Chondrocyte (in vitro differentiated cells): ENCODE measurements around the gene GPN2. TPM values are rescaled to one million over a fixed set of nuclear protein-coding genes. Genes with fewer than 3 reads are reported as not detected.

Experiments used
- DNase-seq: peaks from one replicate; pipeline ENCODE4 v3.0.0; 2021; ENCODE audit warnings: mixed read lengths, low spot score
- H3K27ac Mint-ChIP-seq: one replicate; pipeline ENCODE4 v1.8.0; 2021; ENCODE audit warnings: mild to moderate bottlenecking, moderate library complexity, mixed read lengths; ENCODE audit not compliant: unreplicated experiment
- H3K27me3 Mint-ChIP-seq: 2 replicates; pipeline ENCODE4 v1.8.0; 2021; ENCODE audit warnings: low read depth, mixed read lengths
- H3K36me3 Mint-ChIP-seq: 2 replicates; pipeline ENCODE4 v1.8.0; 2021; ENCODE audit warnings: low read depth, mixed read lengths
- H3K4me1 Mint-ChIP-seq: 2 replicates; pipeline ENCODE4 v1.8.0; 2021; ENCODE audit warnings: low read depth, mild to moderate bottlenecking, mixed read lengths
- H3K4me3 Mint-ChIP-seq: one replicate; pipeline ENCODE4 v1.8.0; 2021; ENCODE audit warnings: mild to moderate bottlenecking, moderate library complexity, mixed read lengths; ENCODE audit not compliant: unreplicated experiment
- H3K9me3 Mint-ChIP-seq: 2 replicates; pipeline ENCODE4 v1.8.0; 2021; ENCODE audit warnings: low read depth, mixed read lengths
- total RNA-seq: library from RNA; stranded (reverse); gene quantifications from 3 replicates; pipeline ENCODE4 v1.2.1, GENCODE V29; 2021
- TF ChIP-seq, protein P1 (sequence below): fragments of 200-600 bp; sonication (generic); IDR thresholded peaks from 2 replicates; pipeline ENCODE4 v1.5.0; 2021; ENCODE audit warnings: antibody characterized with exemption, mild to moderate bottlenecking, moderate library complexity

GPN2 gene
- total RNA-seq, 1 donor from 2014 or later, result 19.8 TPM

DNA sequence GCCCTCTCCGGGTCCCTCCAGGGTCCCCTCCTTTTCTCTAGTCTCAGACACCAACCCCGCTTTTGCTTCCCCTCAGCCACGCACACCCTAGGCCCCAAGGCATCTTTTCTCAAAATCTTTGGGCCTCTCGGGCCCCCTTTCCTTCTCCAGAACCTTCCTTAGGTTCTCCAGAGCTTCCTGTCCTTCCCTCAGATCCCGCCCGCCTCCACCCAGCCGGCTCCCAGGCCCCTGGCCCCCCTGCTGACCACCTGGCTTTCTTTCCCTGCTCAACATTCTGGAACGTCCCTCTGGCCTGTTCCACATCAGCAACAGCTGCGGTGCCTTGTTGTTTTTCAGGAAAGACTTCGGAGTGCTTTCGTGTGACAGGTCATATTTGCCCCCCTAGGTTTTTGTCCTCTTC lies 62.4 kb downstream of the GPN2 start:
- no peak for DNase-seq
- Mint-ChIP-seq H3K4me1 (peaks cover 31% of the 10 kb centered on the region), H3K27ac (peak overlapping the region; percentile 78), H3K27me3 (no peaks in the 10 kb centered on the region), H3K4me3 (peak overlapping the region; percentile 87), H3K36me3 (peaks cover 4% of the 10 kb centered on the region), H3K9me3 (no peaks in the 10 kb centered on the region)
- TF ChIP-seq, protein P1, sequence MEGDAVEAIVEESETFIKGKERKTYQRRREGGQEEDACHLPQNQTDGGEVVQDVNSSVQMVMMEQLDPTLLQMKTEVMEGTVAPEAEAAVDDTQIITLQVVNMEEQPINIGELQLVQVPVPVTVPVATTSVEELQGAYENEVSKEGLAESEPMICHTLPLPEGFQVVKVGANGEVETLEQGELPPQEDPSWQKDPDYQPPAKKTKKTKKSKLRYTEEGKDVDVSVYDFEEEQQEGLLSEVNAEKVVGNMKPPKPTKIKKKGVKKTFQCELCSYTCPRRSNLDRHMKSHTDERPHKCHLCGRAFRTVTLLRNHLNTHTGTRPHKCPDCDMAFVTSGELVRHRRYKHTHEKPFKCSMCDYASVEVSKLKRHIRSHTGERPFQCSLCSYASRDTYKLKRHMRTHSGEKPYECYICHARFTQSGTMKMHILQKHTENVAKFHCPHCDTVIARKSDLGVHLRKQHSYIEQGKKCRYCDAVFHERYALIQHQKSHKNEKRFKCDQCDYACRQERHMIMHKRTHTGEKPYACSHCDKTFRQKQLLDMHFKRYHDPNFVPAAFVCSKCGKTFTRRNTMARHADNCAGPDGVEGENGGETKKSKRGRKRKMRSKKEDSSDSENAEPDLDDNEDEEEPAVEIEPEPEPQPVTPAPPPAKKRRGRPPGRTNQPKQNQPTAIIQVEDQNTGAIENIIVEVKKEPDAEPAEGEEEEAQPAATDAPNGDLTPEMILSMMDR, result no peak

- TF ChIP-seq, protein P1, result no peak
- Mint-ChIP-seq H3K4me1 (peaks cover 31% of the 10 kb centered on the region), H3K27me3 (no peaks in the 10 kb centered on the region), H3K4me3 (peak overlapping the region; percentile 87), H3K36me3 (no peaks in the 10 kb centered on the region), H3K27ac (peak overlapping the region; percentile 78), H3K9me3 (no peaks in the 10 kb centered on the region)
- DNase-seq, result no peak
Measured at GRCh38 chr1:26827106-26827604, 62.9 kb downstream of the GPN2 start.

DNA sequence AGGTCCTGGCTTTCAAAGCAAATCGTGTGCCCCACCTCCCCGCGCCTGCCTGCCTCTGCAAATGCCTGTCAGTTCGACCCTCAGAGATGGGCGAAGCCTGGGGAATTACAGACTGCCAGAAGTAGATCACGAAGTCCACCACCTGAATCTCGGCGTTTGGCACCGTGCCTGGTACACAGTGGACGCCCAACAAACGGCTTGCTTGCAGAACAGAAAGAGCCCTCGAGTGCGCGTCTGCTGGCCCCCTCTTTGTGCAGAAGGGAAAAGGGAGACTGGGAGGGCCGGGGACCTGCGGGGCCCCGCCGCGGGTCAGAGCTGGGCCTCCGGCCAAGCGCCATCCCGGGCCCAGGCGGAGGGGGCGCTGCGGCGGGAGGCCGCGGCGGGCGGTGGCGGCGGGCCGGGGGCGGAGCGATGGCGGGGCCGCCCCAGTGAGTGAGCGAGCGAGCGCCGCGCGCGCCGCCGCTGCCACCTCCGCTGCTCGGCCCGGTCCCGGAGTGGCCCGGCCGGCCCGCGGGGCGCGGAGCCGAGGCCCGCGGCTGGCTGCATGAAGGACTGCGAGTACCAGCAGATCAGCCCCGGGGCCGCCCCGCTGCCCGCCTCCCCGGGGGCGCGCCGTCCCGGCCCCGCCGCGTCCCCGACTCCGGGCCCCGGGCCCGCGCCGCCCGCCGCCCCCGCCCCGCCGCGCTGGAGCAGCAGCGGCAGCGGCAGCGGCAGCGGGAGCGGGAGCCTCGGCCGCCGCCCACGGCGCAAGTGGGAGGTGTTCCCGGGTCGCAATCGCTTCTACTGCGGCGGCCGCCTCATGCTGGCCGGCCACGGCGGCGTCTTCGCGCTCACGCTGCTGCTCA lies 63.6 kb downstream of the GPN2 start, which contains the start of gene ZDHHC18:
Gene ZDHHC18, plus strand, starts transcription at position 428 of the 845 bp plus-strand sequence. Its CDS starts 117 bp downstream, at position 545.
- DNase-seq, result no peak
- TF ChIP-seq, protein P1, result peak; percentile 75
- peak within 1 kb of the TSS; percentile 88 for H3K4me3 Mint-ChIP-seq

More for the DNA sequence above, 63.6 kb downstream of the GPN2 start, which contains the start of gene ZDHHC18:
- no peaks in the 10 kb centered on the region for H3K9me3 Mint-ChIP-seq
- peaks cover 31% of the 10 kb centered on the region for H3K4me1 Mint-ChIP-seq
- no peaks in the 10 kb centered on the region for H3K36me3 Mint-ChIP-seq
- H3K27ac Mint-ChIP-seq, result peak within 1 kb of the TSS; percentile 78
- H3K27me3 Mint-ChIP-seq, result no peaks in the 10 kb centered on the region

Other genes with a start within 250 kb of the GPN2 start
- 56.1 to 59.5 TPM (median 57.2 TPM) in 3 replicates for gene ARID1A, start 194.3 kb downstream of the GPN2 start, total RNA-seq
- gene PIGV, start 102.3 kb downstream of the GPN2 start, total RNA-seq, result 11.2 to 15.8 TPM (median 12.4 TPM) in 3 replicates
- gene ZDHHC18, start 63.6 kb downstream of the GPN2 start, total RNA-seq, result 20.2 to 27.8 TPM (median 25.5 TPM) in 3 replicates
- gene SFN, start 27.1 kb downstream of the GPN2 start, total RNA-seq, result not detected in 3 replicates
- gene GPATCH3, start 10.2 kb upstream of the GPN2 start, total RNA-seq, result 13.7 to 14.1 TPM (median 13.7 TPM) in 3 replicates
- not detected in 3 replicates for gene NR0B2, start 23.7 kb upstream of the GPN2 start, total RNA-seq
- 44.4 to 53.7 TPM (median 45.8 TPM) in 3 replicates for gene NUDC, start 31.5 kb upstream of the GPN2 start, total RNA-seq
- gene KDF1, start 70.2 kb upstream of the GPN2 start, total RNA-seq, result not detected in 3 replicates
- gene TRNP1, start 103.4 kb upstream of the GPN2 start, total RNA-seq, result 56.5 to 76.5 TPM (median 72.1 TPM) in 3 replicates
- 15.2 to 39.1 TPM (median 38.1 TPM) in 3 replicates for gene TENT5B, start 122.6 kb upstream of the GPN2 start, total RNA-seq